Keratinocyte (primary cell): ENCODE data around the gene TNS2. TPM values are rescaled to one million over a fixed set of nuclear protein-coding genes. Genes with fewer than 3 reads are reported as not detected.

Experiments used
- DNase-seq: peaks from one replicate; pipeline ENCODE4 v3.0.0-alpha.2; 2011; ENCODE audit warnings: low read depth, missing footprints, low spot score
- FAIRE-seq: peaks from 2 replicates; lab custom pipeline; 2011; peaks lifted over from hg19 to GRCh38; lab: Jason Lieb, UNC
- H2AFZ ChIP-seq: 2 replicates; pipeline ENCODE4 v1.6.0; 2012; ENCODE audit warnings: low read length, control low read depth, inconsistent platforms; ENCODE audit not compliant: control insufficient read depth
- H3K27ac ChIP-seq: 2 replicates; pipeline ENCODE4 v1.5.1; 2011; ENCODE audit warnings: low read length; ENCODE audit not compliant: control insufficient read depth, insufficient read depth
- H3K27me3 ChIP-seq: 3 replicates; pipeline ENCODE4 v1.6.0; 2011; ENCODE audit warnings: low read length; ENCODE audit not compliant: control insufficient read depth, insufficient read depth; ENCODE audit errors: extremely low read depth
- H3K36me3 ChIP-seq, 2 experiments: 2 replicates in 1 of 2; 3 replicates in 1 of 2; pipeline ENCODE4 v1.5.1; 2011; ENCODE audit warnings: low read length in 2 of 2, mild to moderate bottlenecking in 1 of 2; ENCODE audit not compliant: control insufficient read depth in 2 of 2, insufficient read depth in 2 of 2; ENCODE audit errors: extremely low read depth in 1 of 2
- H3K4me1 ChIP-seq: 3 replicates; pipeline ENCODE4 v1.5.1; 2011; ENCODE audit warnings: low read length; ENCODE audit not compliant: control insufficient read depth, insufficient read depth; ENCODE audit errors: extremely low read depth
- H3K4me2 ChIP-seq: 3 replicates; pipeline ENCODE4 v1.6.0; 2011; ENCODE audit warnings: low read depth, low read length; ENCODE audit not compliant: control insufficient read depth, insufficient read depth; ENCODE audit errors: extremely low read depth
- H3K4me3 ChIP-seq, 3 experiments: fragments of 200-600 bp in 1 of 3; sonication (generic) in 1 of 3; 2 replicates in 2 of 3; 3 replicates in 1 of 3; pipeline ENCODE4 v1.5.1; 2011 to 2016; ENCODE audit warnings: low read length in 3 of 3, mild to moderate bottlenecking in 3 of 3, control low read depth in 2 of 3, inconsistent platforms in 1 of 3, low read depth in 1 of 3, mixed read lengths in 1 of 3, mixed run types in 1 of 3, moderate library complexity in 1 of 3; ENCODE audit not compliant: control insufficient read depth in 2 of 3, insufficient read depth in 2 of 3; ENCODE audit errors: extremely low read depth in 1 of 3
- H3K79me2 ChIP-seq: 2 replicates; pipeline ENCODE4 v1.6.0; 2012; ENCODE audit warnings: low read length; ENCODE audit not compliant: control insufficient read depth, insufficient read depth
- H3K9ac ChIP-seq: 3 replicates; pipeline ENCODE4 v1.6.0; 2011; ENCODE audit warnings: low read length; ENCODE audit not compliant: control insufficient read depth, insufficient read depth; ENCODE audit errors: extremely low read depth
- H3K9me1 ChIP-seq: 3 replicates; pipeline ENCODE4 v1.6.0; 2011; ENCODE audit warnings: low read length; ENCODE audit not compliant: control insufficient read depth, insufficient read depth; ENCODE audit errors: extremely low read depth
- H3K9me3 ChIP-seq: 2 replicates; pipeline ENCODE4 v1.5.1; 2012; ENCODE audit warnings: low read depth, low read length; ENCODE audit not compliant: control insufficient read depth
- H4K20me1 ChIP-seq: 3 replicates; pipeline ENCODE4 v1.6.0; 2011; ENCODE audit warnings: low read length; ENCODE audit not compliant: control insufficient read depth, insufficient read depth; ENCODE audit errors: extremely low read depth
- EZH2 ChIP-seq: IDR thresholded peaks from one replicate; pipeline ENCODE4 v1.6.1; 2012; ENCODE audit warnings: inconsistent platforms, mild to moderate bottlenecking, low read length, moderate library complexity
- dilution Hi-C: fragments of 300-500 bp; cut with MboI; formaldehyde crosslinking; loops from one replicate; pipeline ENCODE4 v1.7.0; 2020; ENCODE audit warnings: low sequenced_read_pairs; ENCODE audit not compliant: extremely low pct_ligation_motif_present
- polyA plus RNA-seq, 5 experiments: library from polyadenylated mRNA; depleted of rRNA in 3 of 5; stranded (reverse) in 3 of 5; stranded (forward) in 1 of 5; unstranded in 1 of 5; fragments of >200 nt; gene quantifications; 1 replicate in 1 of 5; 2 replicates in 3 of 5; 3 replicates in 1 of 5; pipeline versions ENCODE4 v1.2.1 to v1.2.3, GENCODE V29; 2011 to 2012; ENCODE audit warnings: missing spikeins in 2 of 5, low read depth in 1 of 5, low replicate concordance in 1 of 5
- TF ChIP-seq, protein P1 (sequence below), 3 experiments: IDR thresholded peaks in 1 of 3; conservative IDR thresholded peaks in 1 of 3; optimal IDR thresholded peaks in 1 of 3; 2 replicates in 2 of 3; 3 replicates in 1 of 3; pipeline versions ENCODE3 to v1.5.1; 2011; ENCODE audit warnings: low read length in 3 of 3, mild to moderate bottlenecking in 3 of 3, moderate library complexity in 2 of 3, control low read depth in 1 of 3, inconsistent platforms in 1 of 3; ENCODE audit not compliant: insufficient read depth in 2 of 3; ENCODE audit errors: extremely low read depth in 1 of 3

TNS2 gene
- polyA plus RNA-seq, 1 donor (not counting 4 experiments of a cell fraction or from before 2014, with no cell fraction given) = 0.80 TPM

DNA sequence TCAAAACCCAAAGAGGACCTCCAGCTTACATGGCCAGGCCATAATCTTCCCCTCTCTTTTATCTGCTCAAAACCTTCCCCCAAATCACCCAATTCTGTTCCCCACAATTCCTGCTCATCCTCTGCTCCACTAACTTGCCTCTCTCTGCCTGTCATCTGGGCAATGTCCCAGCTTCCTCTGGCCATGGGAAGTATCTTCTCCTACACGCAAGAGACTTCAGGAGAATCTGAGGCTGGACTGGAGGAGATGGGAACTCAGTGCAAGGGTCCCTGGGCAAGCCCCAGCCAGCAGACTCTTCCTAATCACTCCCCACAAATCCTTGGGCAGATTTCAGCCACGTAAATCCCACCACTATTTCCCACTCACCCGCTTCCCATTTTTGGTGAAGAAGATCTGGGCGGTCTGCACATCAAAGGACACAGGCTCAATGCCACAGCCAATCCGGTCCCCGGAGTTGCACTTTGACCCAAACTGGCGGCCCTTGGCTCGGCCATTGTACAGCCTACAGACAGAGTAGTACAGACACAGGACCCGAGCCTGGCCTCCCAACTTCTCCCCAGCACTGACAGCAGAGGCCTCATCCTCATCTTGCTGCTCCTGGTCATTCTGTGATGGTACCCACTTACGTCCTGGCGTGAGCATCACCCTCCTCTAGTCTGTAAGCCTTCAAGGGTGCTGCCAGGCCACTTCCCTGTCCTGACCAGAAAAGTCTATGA is 24.6 kb downstream of the TNS2 start:
- dilution Hi-C loops = no loop called here

DNA sequence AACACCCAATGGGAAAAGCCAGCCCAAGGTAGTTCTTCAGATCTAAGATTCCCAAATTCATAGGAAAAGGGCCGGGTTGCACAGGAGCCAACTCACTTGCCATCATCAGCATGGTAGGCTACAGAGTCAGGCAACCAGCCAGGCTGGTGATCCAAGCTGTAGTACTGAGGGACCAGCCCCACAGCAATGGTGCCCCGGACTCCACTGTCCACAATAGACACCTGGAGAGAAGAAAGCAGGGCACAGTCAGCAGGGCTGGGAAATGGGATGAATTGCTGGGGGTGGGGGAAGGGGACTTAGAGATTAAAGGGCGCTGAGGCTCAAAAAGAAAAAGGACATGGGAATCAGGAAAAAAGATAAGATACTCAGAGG is 25.1 kb downstream of the TNS2 start:
- Histone ChIP-seq H3K9me3 (no peaks in the 10 kb centered on the region), H3K4me1 (peaks cover 24% of the 10 kb centered on the region), H3K27me3 (no peaks in the 10 kb centered on the region), H3K4me3 (no peak overlapping the region), H3K9me1 (peaks cover 7% of the 10 kb centered on the region), H3K9ac (no peak overlapping the region), H3K4me2 (no peak overlapping the region), H2AFZ (no peak overlapping the region), H3K79me2 (peaks cover 11% of the 10 kb centered on the region), H3K36me3 (peaks cover 25 to 31% of the 10 kb centered on the region in 2 experiments), H3K27ac (no peak overlapping the region), H4K20me1 (no peaks in the 10 kb centered on the region)
- DNase-seq = no peak
- FAIRE-seq = no peak
- TF ChIP-seq, protein P1, sequence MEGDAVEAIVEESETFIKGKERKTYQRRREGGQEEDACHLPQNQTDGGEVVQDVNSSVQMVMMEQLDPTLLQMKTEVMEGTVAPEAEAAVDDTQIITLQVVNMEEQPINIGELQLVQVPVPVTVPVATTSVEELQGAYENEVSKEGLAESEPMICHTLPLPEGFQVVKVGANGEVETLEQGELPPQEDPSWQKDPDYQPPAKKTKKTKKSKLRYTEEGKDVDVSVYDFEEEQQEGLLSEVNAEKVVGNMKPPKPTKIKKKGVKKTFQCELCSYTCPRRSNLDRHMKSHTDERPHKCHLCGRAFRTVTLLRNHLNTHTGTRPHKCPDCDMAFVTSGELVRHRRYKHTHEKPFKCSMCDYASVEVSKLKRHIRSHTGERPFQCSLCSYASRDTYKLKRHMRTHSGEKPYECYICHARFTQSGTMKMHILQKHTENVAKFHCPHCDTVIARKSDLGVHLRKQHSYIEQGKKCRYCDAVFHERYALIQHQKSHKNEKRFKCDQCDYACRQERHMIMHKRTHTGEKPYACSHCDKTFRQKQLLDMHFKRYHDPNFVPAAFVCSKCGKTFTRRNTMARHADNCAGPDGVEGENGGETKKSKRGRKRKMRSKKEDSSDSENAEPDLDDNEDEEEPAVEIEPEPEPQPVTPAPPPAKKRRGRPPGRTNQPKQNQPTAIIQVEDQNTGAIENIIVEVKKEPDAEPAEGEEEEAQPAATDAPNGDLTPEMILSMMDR (optimal IDR thresholded peaks at IDR 0.05 in 1 of 3, IDR thresholded peaks at IDR 0.05 in 1 of 3, conservative IDR thresholded peaks at IDR 0.05 in 1 of 3; ENCODE audit: extremely low read depth in 1 of 3, insufficient read depth in 2 of 3, low read length in 3 of 3) = no peak
- TF ChIP-seq EZH2 = no peak
- dilution Hi-C loops = no loop called here

More for the DNA sequence above, 24.6 kb downstream of the TNS2 start:
- Histone ChIP-seq H3K27ac (no peak overlapping the region), H3K79me2 (peaks cover 11% of the 10 kb centered on the region), H3K4me2 (no peak overlapping the region), H3K36me3 (peaks cover 26 to 31% of the 10 kb centered on the region in 2 experiments), H3K9me1 (peaks cover 7% of the 10 kb centered on the region), H3K27me3 (no peaks in the 10 kb centered on the region), H4K20me1 (no peaks in the 10 kb centered on the region), H3K4me1 (peaks cover 21% of the 10 kb centered on the region), H3K4me3 (no peak overlapping the region), H2AFZ (no peak overlapping the region), H3K9me3 (no peaks in the 10 kb centered on the region), H3K9ac (no peak overlapping the region)
- no peak for TF ChIP-seq EZH2
- TF ChIP-seq, protein P1 (optimal IDR thresholded peaks at IDR 0.05 in 1 of 3, IDR thresholded peaks at IDR 0.05 in 1 of 3, conservative IDR thresholded peaks at IDR 0.05 in 1 of 3; ENCODE audit: extremely low read depth in 1 of 3, insufficient read depth in 2 of 3, low read length in 3 of 3) = no peak
- no peak for FAIRE-seq
- no peak for DNase-seq
